NCI-H1105 treated with DMSO at 0.1 percent for 48 hours (cell line): ENCODE results near the gene RPUSD1.
A peak's percentile ranks its signal among the peaks of the same experiment; 100 is the strongest.
"Not testable (repeated sequence)": the region's sequence is repeated elsewhere in the genome, so short reads cannot be mapped to it uniquely, and the experiment has no call there.

Experiments
- DNase-seq: peaks from one replicate; lab custom pipeline; 2025; lab: John Stamatoyannopoulos, UW

The RPUSD1 gene

GRCh38 chr16:782766-783403 is 5.3 kb downstream of the RPUSD1 start:
- peak; percentile 60 for DNase-seq

GRCh38 chr16:782258-782657 is 5.9 kb downstream of the RPUSD1 start:
- no peak for DNase-seq

DNA sequence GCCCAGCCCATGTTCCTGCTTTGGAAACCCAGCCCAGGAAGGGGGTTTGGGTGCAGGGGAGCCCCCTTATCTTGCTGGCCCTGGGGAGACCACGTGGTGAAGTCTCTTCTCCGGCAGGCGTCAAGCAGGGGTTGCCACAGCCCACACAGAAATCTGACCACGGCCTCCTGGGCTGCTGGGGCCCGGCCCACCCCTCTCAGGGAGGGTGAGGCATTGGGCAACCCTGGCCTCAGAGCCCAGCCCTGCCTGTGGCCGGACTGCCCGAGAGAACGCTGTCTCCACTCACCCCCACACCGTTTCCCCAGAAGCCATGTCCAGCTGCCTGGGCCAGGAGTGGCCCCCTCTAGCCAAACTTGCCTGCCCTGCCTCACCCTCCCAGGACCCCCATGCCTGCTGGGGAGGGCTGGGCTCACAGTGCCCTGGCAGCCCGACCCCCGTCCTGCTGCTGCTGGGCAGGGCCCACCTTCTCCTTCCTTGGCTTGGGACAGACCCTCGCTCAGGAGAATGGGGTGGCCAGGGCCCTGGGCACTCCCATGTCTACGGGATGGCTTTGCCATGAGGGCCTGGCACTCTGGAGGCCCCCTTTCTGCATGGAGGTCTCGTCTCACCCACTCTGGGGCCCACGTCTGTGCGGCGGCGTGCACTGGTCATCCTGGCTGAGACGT is 6.7 kb downstream of the RPUSD1 start:
- DNase-seq, result no peak

DNA sequence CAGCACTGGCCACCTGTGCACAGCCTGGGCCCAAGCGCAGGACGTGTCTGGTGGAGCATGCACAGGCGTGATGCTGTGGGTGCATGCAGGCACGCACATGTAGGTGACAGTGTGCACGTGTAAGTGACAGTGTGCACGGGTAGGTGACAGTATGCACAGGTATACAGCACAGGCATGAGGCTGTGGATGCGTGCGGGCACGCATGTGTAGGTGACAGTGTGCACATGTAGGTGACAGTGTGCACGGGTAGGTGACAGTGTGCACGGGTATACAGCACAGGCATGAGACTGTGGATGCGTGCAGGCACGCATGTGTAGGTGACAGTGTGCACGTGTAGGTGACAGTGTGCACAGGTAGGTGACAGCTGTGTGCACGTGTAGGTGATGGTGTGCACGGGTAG is 7.9 kb downstream of the RPUSD1 start:
- DNase-seq, result no peak

DNA sequence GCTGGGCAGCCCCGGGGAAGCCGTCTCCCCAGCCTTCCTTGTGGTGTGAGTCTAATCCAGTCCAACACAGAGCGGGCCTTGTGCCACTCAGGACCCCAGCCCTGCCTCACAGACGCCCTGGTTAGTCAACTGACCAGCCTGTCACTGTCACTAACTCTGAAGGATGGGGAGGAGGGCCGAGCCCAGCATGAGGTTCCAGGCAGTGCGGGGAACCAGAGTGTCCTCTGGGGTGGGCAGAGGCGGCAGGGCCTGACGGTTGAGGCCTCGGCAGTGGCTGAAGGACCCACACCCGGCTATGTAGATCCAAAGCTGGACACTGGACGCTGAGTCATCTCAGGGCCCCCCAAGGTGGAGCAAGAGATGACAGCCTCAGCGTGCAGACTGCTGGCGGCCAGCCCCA is 8.6 kb downstream of the RPUSD1 start:
- no peak for DNase-seq

DNA sequence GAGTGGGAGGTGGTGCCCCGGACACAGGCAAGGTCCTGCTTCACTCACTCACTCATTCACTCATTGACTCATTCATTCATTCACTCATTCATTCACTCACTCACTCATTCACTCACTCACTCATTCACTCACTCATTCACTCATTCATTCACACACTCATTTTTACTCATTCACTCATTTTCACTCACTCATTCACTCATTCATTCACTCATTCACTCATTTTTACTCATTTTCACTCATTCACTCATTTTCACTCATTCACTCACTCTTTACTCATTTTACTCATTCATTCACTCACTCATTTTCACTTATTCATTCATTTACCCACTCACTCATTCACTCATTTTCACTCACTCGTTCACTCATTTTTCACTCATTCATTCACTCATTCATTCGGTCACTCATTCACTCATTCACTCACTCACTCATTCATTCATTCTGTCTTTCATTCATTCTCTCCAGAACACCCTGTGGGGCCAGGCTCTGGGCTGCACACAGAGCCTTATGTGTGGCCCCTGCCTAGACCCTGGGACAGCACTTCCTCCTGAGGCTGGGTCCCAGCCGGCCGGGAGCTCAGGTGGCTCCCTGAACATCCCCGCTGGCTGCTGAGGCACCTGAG is 9.2 kb downstream of the RPUSD1 start:
- DNase-seq, result no peak

GRCh38 chr16:778447-778846 is 9.7 kb downstream of the RPUSD1 start:
- no peak for DNase-seq

DNA sequence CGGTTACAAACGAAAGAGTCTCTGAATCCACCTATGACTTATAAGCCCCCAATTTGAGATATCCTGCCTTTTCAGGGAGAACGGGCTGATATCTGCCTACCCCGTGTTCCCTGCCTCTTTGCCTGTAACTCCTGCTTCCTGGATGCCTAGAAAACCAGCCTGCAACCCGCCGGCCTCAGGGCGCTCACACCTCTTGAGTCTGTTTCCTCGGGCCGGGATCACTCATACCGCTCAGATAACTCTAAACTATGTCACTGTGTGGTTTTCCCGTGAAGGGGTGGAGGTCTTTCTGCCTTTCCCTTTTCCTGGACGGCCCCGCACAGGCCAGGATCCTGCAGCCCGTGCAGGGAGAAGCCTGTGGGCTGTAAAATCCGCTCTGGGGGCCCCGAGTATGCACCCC is 10.4 kb downstream of the RPUSD1 start:
- no peak for DNase-seq

DNA sequence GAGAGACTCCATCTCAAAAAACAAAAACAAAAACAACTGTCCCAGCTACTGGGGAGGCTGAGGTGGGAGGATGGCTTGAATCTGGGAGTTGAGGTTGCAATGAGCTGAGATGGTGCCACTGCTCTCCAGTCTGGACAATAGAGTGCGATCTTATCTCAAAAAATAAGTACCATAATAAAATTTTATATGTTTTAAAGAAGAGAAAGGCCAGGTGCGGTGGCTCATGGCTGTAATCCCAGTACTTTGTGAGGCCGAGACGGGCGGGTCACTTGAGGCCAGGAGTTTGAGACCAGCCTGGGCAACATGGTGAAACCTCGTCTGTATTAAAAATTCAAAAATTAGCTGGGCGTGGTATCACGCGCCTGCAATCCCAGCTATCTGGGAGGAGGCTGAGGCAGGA is 11.4 kb downstream of the RPUSD1 start:
- no peak for DNase-seq

DNA sequence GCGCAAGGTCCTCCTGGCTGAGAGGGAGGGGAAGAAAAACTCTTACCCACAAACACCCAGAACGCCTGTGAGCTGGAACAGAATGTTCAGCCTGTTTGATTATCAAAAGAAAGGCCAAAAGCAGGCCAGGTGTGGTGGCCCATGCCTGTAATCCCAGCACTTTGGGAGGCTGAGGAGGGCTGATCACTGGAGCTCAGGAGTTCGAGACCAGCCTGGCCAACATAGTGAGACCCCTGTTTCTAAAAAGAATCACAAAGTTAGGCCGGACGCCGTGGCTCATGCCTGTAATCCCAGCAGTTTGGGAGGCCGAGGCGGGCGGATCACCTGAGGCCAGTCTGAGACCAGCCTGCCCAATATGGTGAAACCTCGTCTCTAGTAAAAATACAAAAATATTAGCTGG is 11.9 kb downstream of the RPUSD1 start:
- DNase-seq, result not testable (repeated sequence)

DNA sequence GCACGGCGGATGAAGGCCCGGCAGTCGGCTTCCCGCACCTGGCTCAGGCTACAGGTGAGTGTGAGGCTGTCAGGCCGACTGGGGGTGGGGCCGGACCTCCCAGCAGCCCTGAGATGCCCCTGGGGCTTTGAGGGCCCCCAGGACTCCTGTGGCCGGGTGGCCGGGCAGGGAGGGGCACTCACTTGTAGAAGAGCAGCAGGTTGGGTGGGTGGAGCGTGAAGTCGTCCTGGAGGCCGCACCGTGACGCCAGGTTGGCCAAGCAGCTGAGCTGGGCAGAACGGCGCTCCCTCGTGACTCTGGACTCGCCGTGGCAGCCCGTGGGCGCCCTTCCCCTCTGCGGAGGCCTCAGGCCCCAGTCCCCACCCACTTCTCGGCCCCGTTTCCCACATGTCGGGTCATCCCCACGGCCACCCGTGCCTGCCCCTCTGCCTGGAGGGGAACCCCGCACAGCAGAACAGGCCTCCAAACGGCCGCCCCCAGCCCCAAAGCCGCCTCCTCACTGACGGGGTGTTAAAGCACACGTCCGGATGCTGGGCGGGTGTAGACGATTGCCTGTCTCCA is 12.9 kb downstream of the RPUSD1 start:
- no peak for DNase-seq

DNA sequence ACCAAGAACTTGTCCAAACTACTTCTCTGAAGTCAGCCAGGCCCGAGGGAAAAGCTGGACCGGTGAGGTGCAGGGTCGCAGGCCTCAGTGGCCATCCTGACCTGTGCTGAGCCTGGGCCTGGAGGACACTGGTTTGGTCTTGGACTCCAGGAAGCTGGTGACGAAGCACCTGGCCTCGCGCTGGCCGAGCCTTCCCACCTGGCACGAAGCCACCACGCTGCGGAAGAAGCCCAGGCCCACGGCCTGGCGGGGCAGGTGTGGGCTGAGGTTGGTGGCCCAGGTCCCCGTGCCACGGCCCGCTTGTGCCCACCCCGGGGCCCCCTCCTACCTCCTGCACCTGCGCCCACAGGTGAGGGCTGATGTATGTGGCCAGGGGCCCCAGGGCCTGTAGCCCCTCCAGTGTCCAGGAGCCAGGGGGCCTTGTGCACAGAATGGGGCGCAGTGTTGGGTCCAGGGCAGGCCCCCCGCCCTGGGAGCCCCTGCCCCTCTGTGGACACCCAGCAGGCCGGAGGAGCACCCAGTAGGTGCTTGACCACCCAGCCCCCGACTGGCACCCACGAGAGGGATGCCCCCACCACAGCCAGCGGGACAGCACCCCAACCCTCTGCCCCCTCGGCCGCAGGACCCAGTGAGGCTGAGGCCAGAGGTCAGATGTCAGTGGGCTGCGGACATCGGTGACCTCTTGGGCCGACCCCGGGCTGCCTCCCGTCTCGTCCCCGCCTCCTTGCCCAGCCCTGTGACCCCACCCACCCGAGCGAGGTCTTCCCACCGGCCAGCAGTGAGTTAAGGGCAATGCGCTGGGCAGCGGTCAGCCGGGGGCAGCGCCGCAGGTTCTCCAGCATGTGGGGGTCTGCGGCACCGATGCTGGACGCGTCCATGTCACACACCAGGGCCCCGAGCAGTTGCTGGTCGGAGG is 13.8 kb downstream of the RPUSD1 start:
- no peak for DNase-seq

- no peak for DNase-seq
Measured at GRCh38 chr16:772959-773358, 15.2 kb downstream of the RPUSD1 start.

DNA sequence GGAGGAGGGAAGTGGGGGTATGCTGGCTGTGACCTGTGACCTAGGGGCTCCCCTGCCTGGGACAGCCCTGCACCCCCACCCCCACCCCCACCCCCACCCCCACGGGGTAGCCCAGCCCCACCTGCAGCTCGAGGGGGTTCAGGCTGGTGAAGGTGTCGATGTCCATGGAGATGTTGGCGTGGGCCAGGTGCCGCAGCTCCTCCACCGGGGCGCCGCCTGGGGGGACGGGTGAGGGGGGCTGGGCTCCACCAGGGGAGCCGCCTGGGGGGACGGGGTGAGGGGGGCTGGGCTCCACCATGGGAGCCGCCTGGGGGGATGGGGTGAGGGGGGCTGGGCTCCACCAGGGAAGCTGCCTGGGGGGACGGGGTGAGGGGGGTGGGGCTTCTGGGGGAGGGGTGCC is 17.8 kb downstream of the RPUSD1 start:
- no peak for DNase-seq

DNA sequence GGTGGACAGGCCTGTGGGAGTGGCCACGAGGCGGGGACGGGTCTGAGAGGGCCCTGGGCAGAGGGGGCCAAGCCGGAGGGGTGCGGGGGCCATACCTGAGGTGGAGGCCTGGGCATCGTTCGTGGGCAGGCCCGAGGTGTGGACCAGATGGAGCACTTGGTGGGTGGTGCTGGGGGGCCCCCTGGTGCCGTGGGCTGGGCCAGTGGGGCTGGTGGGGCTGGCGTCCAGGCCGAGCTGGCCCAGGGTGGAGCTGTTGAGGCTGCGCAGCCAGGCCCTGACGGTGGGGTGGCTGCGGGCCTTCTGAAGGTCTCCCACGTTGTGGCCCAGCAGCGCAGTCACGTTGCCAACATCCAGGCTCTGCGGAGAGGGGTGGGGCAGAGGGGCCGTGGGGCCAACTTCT is 18.2 kb downstream of the RPUSD1 start:
- no peak for DNase-seq

GRCh38 chr16:769184-769784 is 18.9 kb downstream of the RPUSD1 start:
- no peak for DNase-seq

GRCh38 chr16:768428-768827 is 19.8 kb downstream of the RPUSD1 start:
- DNase-seq, result no peak

DNA sequence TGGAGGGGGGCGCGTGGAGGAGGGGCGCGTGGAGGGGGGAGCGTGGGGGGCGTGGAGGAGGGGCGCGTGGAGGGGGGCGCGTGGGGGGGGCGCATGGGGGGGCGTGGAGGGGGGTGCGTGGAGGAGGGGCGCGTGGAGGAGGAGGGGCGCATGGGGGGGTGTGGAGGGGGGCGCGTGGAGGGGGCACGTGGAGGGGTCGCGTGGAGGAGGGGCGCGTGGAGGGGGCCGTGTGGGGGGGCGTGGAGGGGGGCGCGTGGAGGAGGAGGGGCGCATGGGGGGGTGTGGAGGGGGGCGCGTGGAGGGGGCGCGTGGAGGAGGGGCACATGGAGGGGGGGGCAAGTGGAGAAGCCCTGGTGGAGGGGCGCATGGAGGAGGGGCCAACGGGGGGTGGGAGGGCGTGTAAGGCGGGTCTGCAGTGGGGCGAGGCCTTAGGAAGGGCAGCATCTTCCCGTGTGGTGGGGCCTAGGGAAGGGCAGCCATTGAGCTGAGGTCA is 20.4 kb downstream of the RPUSD1 start:
- DNase-seq, result no peak

DNA sequence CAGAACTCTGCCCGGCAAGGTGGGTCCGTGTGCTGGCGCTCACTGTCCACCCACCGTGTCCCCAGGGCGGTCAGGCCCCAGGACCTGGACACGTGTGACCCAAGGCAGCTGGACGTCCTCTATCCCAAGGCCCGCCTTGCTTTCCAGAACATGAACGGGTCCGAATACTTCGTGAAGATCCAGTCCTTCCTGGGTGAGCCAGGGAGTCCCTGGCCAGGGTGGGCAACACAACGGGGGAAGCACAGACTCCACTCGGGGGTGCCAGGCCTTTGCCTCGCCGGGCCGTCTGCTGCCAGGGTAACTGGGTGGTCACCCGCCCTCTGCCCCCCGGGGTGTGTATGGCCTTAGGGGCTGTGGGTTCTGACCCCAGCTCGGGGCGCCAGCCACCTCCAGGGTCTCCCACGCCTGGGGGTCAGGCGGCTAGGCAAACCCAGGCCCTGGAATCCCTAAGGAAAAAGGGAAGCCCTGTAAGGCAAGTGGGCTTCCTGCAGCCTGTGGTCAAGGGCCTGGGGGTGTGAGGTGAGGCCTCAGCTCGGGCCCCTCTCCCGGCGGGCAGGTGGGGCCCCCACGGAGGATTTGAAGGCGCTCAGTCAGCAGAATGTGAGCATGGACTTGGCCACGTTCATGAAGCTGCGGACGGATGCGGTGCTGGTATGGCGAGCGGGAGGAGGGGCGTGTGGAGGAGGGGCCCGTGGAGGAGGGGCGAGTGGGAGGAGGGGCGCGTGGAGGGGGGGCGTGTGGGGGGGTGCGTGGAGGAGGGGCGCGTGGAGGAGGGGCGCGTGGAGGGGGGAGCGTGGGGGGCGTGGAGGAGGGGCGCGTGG is 21.2 kb downstream of the RPUSD1 start:
- DNase-seq, result no peak

GRCh38 chr16:766008-766819 is 22.0 kb downstream of the RPUSD1 start:
- no peak for DNase-seq
